Measurements from ENCODE around the gene ACOXL.

The ACOXL gene

GRCh38 chr2:110718990-110719389 is 13.4 kb upstream of the ACOXL start:
- no peak for DNase-seq (ENCODE audit: low spot score)

- DNase-seq (ENCODE audit: low spot score) = no peak
Observed at GRCh38 chr2:110720547-110720946, 11.8 kb upstream of the ACOXL start.

GRCh38 chr2:110724820-110725219 is 7.6 kb upstream of the ACOXL start:
- no peak for DNase-seq (ENCODE audit: low spot score)

DNA sequence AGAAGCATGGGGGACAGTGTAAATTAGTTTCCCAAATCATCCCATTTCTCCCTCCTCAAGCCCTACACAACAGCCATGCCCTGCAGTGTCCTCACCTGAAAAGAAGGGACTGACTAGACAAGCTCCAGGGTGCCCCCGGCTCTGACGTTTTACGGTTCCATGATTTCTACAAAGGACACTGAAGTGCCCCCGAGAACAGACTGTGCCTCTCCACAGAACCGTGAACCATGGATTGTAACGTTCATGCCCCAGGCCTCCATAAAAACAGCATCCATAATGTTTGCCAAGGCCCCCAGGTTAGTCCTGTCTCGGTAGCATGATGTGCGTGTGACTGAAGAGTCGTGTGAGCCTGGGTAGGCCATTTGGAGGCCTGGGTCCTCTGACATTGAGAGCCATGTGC is 7.0 kb upstream of the ACOXL start:
- DNase-seq (ENCODE audit: low spot score) = no peak

GRCh38 chr2:110725859-110726258 is 6.5 kb upstream of the ACOXL start:
- no peak for DNase-seq (ENCODE audit: low spot score)

DNA sequence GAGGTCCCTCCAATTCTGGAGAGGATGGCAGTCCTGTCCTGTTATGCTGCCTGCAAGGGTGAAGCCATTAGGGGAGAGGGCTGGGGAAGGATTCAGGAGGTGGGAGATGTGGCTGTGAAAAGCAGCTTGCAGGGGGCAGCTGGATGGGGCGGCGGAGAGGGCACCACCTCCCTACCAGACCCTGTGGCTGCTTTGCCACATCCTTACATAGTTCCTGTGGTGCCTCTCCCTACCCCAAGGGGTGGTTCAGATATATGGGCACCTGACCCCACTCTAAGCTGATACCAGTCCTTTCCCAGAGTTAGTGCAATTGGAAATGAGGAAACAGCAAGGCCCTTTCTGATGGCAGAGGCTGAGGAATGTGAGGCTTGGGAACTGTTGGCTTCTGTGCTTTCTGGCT is 6.1 kb upstream of the ACOXL start:
- DNase-seq (ENCODE audit: low spot score) = no peak

GRCh38 chr2:110727923-110728322 is 4.5 kb upstream of the ACOXL start:
- no peak for DNase-seq (ENCODE audit: low spot score)

DNA sequence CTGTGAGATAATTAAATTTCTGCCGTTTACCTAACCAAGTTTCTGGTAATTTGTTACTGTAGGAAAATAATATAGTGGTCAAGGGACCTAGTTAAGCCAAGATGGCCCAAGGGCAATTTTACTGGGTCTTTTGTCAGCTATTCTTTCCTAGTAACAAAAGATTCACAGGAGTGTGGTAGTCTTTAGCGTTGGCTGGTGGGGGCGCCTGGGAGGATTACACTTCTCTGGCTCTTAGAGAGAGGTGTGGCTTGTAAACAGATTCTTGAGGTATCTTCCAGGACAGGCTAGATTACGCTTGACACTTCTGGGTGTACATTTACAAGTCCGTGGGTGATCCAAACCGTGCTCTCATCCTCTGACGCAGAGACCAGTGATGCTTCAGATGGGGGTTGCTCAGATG is 3.3 kb upstream of the ACOXL start:
- no peak for DNase-seq (ENCODE audit: low spot score)

GRCh38 chr2:110731064-110731463 is 1.3 kb upstream of the ACOXL start:
- no peak for DNase-seq (ENCODE audit: low spot score)

DNA sequence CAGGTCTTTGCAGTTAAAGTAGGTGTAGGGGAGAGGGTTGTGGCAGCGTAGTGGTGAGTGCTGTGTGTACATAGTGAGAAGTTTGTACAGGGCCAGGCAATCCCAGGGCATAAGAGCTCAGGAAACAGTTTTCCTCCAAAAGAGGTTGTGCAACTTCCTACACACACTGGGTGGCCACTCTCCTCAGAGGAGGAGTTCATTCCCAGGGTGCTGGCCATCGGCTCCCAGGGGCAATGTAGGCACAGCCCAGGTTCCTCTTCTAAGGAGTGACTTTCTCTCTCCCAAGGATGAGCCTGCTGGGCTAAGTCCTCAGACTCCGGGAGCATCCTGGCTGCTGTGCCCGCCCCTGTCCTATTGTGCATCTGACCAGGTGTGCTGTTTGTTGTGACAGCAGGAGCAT is 3.0 kb downstream of the ACOXL start:
- DNase-seq (ENCODE audit: low spot score) = no peak

DNA sequence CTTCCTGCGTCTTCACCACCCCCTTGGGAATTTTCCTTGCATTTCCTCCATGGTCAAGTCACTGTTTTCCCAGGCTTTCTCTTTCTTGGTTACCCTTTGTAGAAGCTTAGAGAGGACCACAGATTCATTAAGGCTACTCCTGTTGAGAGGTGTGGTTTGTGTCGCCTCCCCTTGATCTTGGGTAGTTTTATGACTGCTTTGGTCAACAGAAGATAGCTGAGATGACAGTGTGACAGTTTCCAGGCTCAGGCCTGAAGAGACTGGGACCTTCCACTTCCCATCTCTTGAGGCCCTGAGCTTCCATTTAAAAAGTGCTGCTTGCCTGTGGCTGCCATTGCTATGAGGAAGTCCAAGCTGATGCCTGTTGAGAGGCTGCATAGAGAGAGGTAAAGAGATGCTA is 5.4 kb downstream of the ACOXL start:
- DNase-seq (ENCODE audit: low spot score) = no peak

GRCh38 chr2:110740747-110741349 is 8.5 kb downstream of the ACOXL start:
- DNase-seq (ENCODE audit: low spot score) = no peak

- no peak for DNase-seq (ENCODE audit: low spot score)
Observed at GRCh38 chr2:110741491-110741980, 9.2 kb downstream of the ACOXL start.

- no peak for DNase-seq (ENCODE audit: low spot score)
Observed at GRCh38 chr2:110742412-110742811, 10.0 kb downstream of the ACOXL start.

GRCh38 chr2:110743600-110743999 is 11.2 kb downstream of the ACOXL start:
- no peak for DNase-seq (ENCODE audit: low spot score)

GRCh38 chr2:110744429-110744828 is 12.1 kb downstream of the ACOXL start:
- DNase-seq (ENCODE audit: low spot score) = no peak

- DNase-seq (ENCODE audit: low spot score) = no peak
Observed at GRCh38 chr2:110745048-110745447, 12.7 kb downstream of the ACOXL start.

DNA sequence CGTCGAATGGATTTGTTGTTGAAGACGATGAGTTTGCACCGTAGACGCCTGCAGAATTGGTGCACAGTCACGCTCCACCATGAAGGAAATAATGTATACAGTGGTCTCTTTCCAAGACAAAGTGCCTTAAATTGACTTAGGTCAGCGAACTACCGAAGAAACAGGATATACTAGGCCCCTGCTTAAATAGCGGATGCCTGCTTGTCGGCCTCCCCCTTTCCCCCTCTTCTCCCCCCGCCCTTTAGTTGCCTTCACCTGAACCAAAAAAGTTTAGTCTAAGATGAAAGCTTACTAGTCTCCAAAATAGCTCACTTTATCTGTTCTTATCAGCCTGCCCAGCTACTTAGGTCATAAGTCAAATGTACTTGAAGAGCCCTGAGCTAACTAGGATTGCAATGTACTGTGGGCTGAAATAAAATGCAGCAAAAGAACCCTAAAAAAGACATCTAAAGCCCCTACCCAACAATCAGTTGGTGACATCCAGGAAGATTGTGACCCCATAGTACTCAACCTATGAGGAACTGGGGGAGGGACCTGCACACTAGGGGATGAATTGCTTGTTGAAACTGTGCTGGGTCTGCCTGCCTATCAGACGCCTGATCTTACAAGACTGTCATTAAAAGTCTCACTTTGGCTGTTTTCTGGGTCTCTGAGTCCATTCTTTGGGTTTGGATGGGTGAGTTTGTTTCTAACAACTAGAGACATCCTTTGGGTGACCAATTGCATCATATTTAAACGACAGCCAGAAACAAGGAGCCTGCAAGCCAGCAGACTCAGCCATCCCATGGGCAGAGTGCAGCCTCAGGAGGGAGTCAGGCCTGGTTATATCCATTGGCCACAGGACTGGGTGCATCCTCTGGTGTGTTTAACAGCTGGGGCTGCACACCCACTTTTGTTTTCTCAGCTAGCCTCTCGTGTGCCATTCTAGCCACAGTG is 14.5 kb downstream of the ACOXL start:
- no peak for DNase-seq (ENCODE audit: low spot score)

- DNase-seq (ENCODE audit: low spot score) = no peak
Observed at GRCh38 chr2:110747522-110748488, 15.4 kb downstream of the ACOXL start.

DNA sequence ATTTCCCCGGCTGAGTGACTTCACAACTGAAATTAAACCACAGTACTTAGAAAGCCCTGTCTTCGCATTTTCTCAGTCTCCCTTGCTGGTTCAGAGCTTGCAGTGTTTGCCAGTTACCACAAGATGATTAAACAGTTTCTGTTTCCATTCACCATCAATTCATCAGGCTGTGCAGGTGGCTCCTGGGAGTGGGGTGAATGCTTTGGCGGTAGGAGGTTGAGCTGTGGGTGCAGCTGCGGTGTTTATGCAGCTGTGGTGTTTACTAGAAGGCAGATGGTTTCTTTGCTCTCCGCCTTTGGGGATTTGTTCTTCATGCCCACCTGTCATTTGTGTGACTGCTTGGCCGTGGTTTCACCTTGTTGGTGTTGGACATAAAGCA is 16.1 kb downstream of the ACOXL start:
- no peak for DNase-seq (ENCODE audit: low spot score)

DNA sequence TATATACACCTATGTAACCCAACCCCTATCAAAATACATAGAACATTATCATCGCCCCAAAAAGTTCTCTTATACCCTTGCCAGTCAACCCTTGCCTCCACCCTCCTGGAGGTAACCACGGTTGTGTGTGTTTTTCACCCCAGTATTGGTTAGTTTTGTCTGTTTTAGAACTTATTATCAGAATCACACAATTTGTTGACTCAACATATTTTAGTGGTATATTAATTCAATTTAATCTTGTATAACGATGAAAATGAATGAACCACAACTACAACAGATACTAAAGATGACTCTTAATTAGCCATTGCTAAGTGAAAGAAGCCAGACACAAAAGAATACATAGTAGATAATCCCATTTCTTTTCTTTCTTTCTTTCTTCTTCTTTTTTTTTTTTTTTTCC is 19.3 kb downstream of the ACOXL start:
- no peak for DNase-seq (ENCODE audit: low spot score)

GRCh38 chr2:110752871-110753270 is 20.5 kb downstream of the ACOXL start:
- no peak for DNase-seq (ENCODE audit: low spot score)
